Measurements from ENCODE around the gene SMIM45.

SMIM45 gene

DNA sequence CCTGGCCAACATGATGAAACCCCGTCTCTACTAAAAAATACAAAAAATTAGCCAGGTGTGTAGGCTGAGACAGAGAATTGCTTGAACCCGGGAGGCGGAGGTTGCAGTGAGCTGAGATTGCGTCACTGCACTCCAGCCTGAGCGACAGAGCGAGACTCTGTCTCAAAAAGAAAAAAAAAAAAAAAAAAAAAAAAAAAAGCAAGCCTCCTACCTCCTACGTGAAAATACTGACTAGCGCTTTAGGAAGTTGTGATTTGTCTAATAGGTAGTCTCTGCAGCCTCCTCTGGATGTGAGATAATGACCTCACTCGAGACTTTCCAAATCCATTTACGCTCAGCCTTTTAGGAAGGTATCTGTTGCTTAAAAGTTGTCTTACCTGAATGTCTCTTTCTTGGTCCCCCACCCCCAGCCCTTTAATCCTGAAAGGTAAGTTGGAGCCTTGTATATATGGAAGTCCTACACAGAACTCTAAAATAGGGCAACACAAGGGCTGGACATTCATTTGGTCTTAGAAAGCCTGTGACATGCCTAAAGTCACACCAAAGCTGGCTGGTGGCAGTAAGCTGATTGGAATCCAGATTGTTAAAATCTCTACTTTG, 22.8 kb downstream of the SMIM45 start:
- Histone ChIP-seq H3K36me3 (no peaks in the 10 kb centered on the region), H3K9me3 (no peaks in the 10 kb centered on the region), H3K4me1 (peaks cover 0 to 4% of the 10 kb centered on the region in 2 donors), H3K27me3 (peaks cover 0 to 4% of the 10 kb centered on the region in 2 donors), H3K27ac (no peak overlapping the region), H3K4me3 (no peak overlapping the region)
- intact Hi-C loops (cut with DNase I; ENCODE audit: low total_unique reads) = no loop called here
- TF ChIP-seq POLR2A (IDR thresholded peaks at IDR 0.05) = no peak
- TF ChIP-seq, protein P1, sequence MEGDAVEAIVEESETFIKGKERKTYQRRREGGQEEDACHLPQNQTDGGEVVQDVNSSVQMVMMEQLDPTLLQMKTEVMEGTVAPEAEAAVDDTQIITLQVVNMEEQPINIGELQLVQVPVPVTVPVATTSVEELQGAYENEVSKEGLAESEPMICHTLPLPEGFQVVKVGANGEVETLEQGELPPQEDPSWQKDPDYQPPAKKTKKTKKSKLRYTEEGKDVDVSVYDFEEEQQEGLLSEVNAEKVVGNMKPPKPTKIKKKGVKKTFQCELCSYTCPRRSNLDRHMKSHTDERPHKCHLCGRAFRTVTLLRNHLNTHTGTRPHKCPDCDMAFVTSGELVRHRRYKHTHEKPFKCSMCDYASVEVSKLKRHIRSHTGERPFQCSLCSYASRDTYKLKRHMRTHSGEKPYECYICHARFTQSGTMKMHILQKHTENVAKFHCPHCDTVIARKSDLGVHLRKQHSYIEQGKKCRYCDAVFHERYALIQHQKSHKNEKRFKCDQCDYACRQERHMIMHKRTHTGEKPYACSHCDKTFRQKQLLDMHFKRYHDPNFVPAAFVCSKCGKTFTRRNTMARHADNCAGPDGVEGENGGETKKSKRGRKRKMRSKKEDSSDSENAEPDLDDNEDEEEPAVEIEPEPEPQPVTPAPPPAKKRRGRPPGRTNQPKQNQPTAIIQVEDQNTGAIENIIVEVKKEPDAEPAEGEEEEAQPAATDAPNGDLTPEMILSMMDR (IDR thresholded peaks at IDR 0.05) = no peak
- DNase-seq = no peak

DNA sequence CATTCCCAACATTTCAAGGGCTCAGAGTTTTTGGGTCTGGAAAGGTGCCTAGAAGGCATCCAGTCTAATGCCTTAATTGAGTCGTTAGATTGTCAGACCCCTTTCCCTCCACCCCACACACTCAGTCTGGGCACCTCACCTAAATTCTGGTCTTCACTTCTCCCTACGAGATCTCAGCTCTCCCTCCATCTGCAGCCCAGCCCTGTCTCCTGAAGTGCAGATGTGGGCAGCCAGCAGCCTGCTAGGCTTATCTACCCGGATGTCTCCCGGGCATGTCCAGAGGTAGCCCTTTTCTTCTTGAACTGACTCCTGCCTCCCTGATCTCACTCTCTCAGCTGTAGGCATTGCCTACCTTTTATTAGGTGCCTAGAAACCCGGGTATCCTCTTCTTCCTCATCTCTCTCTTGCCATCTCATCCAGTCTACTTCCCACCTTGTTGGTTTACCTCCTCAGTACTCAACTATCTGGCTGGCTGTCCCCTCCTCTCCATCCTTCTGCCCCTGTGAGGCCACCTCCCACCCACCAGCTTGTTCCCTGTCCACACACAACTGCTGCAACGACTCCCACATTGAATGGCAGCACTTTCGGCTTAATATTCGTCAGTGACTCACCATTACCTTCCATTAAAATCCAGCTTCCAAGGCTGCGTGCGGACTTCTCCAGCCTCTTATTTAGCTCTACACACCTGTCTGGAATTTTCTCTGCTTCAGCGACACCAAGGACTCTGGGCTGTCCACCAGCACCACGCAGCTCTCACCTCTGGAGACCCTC, 23.5 kb downstream of the SMIM45 start:
- Histone ChIP-seq H3K4me1 (peaks cover 0 to 4% of the 10 kb centered on the region in 2 donors), H3K4me3 (no peak overlapping the region), H3K36me3 (no peaks in the 10 kb centered on the region), H3K27me3 (peaks cover 0 to 4% of the 10 kb centered on the region in 2 donors), H3K9me3 (no peaks in the 10 kb centered on the region), H3K27ac (no peak overlapping the region)
- no peak for DNase-seq
- TF ChIP-seq, protein P1 (IDR thresholded peaks at IDR 0.05) = no peak
- no peak for TF ChIP-seq POLR2A (IDR thresholded peaks at IDR 0.05)
- intact Hi-C loops (cut with DNase I; ENCODE audit: low total_unique reads) = no loop called here

DNA sequence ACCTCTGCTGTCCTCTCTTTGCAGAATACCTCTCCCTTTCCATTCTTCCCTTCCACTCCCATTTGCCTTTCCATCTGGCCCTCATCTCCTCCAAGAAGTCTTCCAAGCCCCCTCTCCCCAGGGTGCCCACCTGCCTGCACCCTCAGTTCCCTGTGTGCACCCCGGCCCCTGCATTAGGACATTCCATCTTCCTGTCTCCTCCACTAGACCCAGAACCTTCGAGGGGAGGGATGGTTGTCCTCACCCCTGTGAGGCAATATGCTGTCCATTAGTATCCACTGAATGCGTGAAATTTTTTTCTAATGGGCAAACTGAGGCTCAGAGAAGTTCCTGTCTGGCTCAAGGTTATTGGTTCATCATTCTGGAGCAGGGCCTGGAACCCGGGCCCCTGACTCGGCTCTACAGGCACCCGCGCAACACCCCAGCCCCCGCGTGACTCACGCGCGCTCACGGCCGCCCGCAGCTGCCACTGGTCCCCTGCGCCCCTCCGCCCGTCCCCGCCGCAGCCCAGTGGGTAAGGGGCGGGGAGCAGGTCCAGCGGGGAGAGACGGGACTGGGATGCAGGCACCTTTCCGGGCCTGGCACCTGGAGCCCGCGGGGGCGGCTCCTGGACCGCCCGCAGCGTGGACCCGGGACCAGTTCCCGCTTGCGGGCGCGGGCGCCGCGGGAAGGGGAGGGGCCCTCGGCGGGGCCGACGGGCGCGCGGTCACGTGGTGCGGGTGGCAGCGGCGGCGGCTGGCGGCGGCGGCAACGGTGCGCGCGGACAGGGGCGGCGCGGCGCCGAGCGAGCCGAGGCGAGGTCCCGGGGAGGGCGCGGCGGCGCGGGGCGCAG, 24.3 kb downstream of the SMIM45 start:
- H3K4me1 ChIP-seq = peaks cover 0 to 4% of the 10 kb centered on the region in 2 donors
- H3K4me3 ChIP-seq = no peak overlapping the region
- H3K27ac ChIP-seq = no peak overlapping the region
- intact Hi-C loops (cut with DNase I; ENCODE audit: low total_unique reads) = no loop called here
- H3K9me3 ChIP-seq = no peaks in the 10 kb centered on the region
- no peak for TF ChIP-seq POLR2A (IDR thresholded peaks at IDR 0.05)
- TF ChIP-seq, protein P1 (IDR thresholded peaks at IDR 0.05) = no peak
- H3K27me3 ChIP-seq = peaks cover 0 to 4% of the 10 kb centered on the region in 2 donors
- no peaks in the 10 kb centered on the region for H3K36me3 ChIP-seq
- DNase-seq = no peak

DNA sequence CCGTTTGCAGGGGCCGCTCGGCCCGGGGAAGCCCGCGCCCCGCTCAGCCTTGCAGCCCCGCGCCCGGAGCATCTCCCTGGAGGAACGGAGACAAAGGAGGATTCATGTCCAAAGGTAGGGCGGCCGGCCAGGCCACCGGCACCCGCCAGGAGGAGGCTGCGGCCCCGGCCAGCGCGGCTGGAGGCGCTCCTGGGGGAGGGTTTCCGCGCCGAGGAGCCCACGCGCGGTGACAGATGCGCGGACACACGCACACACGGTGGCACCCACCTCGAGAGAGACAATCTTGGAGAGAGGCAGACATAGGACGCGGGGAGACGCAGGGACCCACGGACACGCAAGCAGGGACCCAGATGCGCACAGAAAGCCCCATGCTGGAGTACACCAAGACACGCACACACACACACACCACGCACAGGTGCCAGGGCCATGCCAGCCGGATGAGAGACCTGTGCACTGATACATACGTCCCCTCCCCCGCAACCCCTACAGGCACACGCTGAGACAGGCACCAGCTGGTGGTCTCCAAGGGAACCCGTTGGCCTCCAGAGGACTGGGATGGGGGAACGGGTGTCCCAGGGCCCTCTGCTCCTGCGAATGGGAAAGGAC, 25.1 kb downstream of the SMIM45 start:
- H3K4me3 ChIP-seq = no peak overlapping the region
- no peaks in the 10 kb centered on the region for H3K36me3 ChIP-seq
- intact Hi-C loops (cut with DNase I; ENCODE audit: low total_unique reads) = no loop called here
- peaks cover 0 to 4% of the 10 kb centered on the region in 2 donors for H3K27me3 ChIP-seq
- H3K27ac ChIP-seq = no peak overlapping the region
- no peaks in the 10 kb centered on the region for H3K9me3 ChIP-seq
- peaks cover 0 to 4% of the 10 kb centered on the region in 2 donors for H3K4me1 ChIP-seq
- TF ChIP-seq POLR2A (IDR thresholded peaks at IDR 0.05) = no peak
- TF ChIP-seq, protein P1 (IDR thresholded peaks at IDR 0.05) = no peak
- no peak for DNase-seq

Measured in uterus (tissue), 3 donors.